H1 (cell line): ENCODE results near the gene KRTAP3-1. TPM values are rescaled to one million over a fixed set of nuclear protein-coding genes. Genes with fewer than 3 reads are reported as not detected.

Experiments
- CTCF ChIA-PET: fragments of 300-600 bp; sonication (Branson Sonifier 250); formaldehyde crosslinking; loops from one replicate; lab custom pipeline; 2021; ENCODE audit not compliant: partially characterized antibody; lab: Charles Lee
- POLR2A ChIA-PET: fragments of 300-600 bp; sonication (Branson Sonifier 250); formaldehyde crosslinking; loops from one replicate; lab custom pipeline; 2021; ENCODE audit warnings: inconsistent platforms; ENCODE audit not compliant: partially characterized antibody; lab: Charles Lee
- DNase-seq, 2 experiments: peaks; one replicate each; pipeline versions ENCODE4 v3.0.0 to v3.0.0-alpha.2; 2010 to 2022; ENCODE audit warnings: low spot score in 2 of 2, low read depth in 1 of 2, mixed read lengths in 1 of 2
- FAIRE-seq: peaks from 2 replicates; lab custom pipeline; 2011; peaks lifted over from hg19 to GRCh38; lab: Jason Lieb, UNC
- H2AFZ ChIP-seq: 2 replicates; pipeline ENCODE4 v1.8.1; 2012; ENCODE audit warnings: low read length, inconsistent platforms
- H2AK5ac ChIP-seq: 2 replicates; pipeline ENCODE4 v1.6.1; 2013; ENCODE audit warnings: low read depth, low read length
- H2BK120ac ChIP-seq: replicated peaks from 2 replicates; pipeline ENCODE3; 2013; ENCODE audit warnings: low read depth, low read length, inconsistent platforms
- H2BK12ac ChIP-seq: 2 replicates; pipeline ENCODE4 v1.6.1; 2013; ENCODE audit warnings: low read depth, low read length
- H2BK15ac ChIP-seq: 2 replicates; pipeline ENCODE4 v1.6.1; 2013; ENCODE audit warnings: low read length
- H2BK20ac ChIP-seq: 2 replicates; pipeline ENCODE4 v1.6.1; 2013; ENCODE audit warnings: low read length
- H2BK5ac ChIP-seq: 2 replicates; pipeline ENCODE4 v1.6.1; 2013; ENCODE audit warnings: low read depth, low read length
- H3K14ac ChIP-seq: 2 replicates; pipeline ENCODE4 v1.6.1; 2013; ENCODE audit warnings: inconsistent platforms; ENCODE audit not compliant: insufficient read length
- H3K18ac ChIP-seq: 2 replicates; pipeline ENCODE4 v1.6.1; 2013; ENCODE audit warnings: low read length; ENCODE audit errors: extremely low read depth
- H3K23ac ChIP-seq: 2 replicates; pipeline ENCODE4 v1.6.1; 2013; ENCODE audit warnings: inconsistent platforms; ENCODE audit not compliant: insufficient read length
- H3K23me2 ChIP-seq: 2 replicates; pipeline ENCODE4 v1.6.1; 2013; ENCODE audit warnings: low read depth, low read length
- H3K27ac ChIP-seq: 2 replicates; pipeline ENCODE4 v1.6.1; 2011; ENCODE audit warnings: low read depth, low read length, inconsistent platforms
- H3K27me3 ChIP-seq, 4 experiments: replicated peaks in 1 of 4; 1 replicate in 1 of 4; 2 replicates in 3 of 4; pipeline versions ENCODE4 v1.6.1 to v1.8.1; 2011 to 2013; ENCODE audit warnings: low read length in 3 of 4, mild to moderate bottlenecking in 3 of 4, inconsistent platforms in 2 of 4, mixed read lengths in 2 of 4, moderate library complexity in 1 of 4; ENCODE audit not compliant: control insufficient read depth in 3 of 4, insufficient read depth in 3 of 4; ENCODE audit errors: extremely low read depth in 1 of 4
- H3K36me3 ChIP-seq, 4 experiments: 2 replicates each; pipeline versions ENCODE4 v1.6.1 to v1.8.1; 2011 to 2013; ENCODE audit warnings: mild to moderate bottlenecking in 4 of 4, low read length in 3 of 4, moderate library complexity in 2 of 4, control low read depth in 1 of 4, inconsistent platforms in 1 of 4; ENCODE audit not compliant: insufficient read depth in 4 of 4, control insufficient read depth in 2 of 4
- H3K4ac ChIP-seq: replicated peaks from 2 replicates; pipeline ENCODE3; 2013; ENCODE audit warnings: low read length, low read depth, mixed read lengths, inconsistent platforms; ENCODE audit not compliant: insufficient read length
- H3K4me1 ChIP-seq, 4 experiments: replicated peaks in 1 of 4; 1 replicate in 1 of 4; 2 replicates in 3 of 4; pipeline versions ENCODE4 v1.6.1 to v1.8.1; 2011 to 2013; ENCODE audit warnings: low read length in 3 of 4, inconsistent platforms in 2 of 4, mixed read lengths in 1 of 4; ENCODE audit not compliant: insufficient read depth in 4 of 4, control insufficient read depth in 3 of 4
- H3K4me2 ChIP-seq, 2 experiments: 2 replicates each; pipeline versions ENCODE4 v1.6.1 to v1.8.1; 2011 to 2013; ENCODE audit warnings: low read depth in 2 of 2, low read length in 2 of 2, control low read depth in 1 of 2, inconsistent platforms in 1 of 2, mild to moderate bottlenecking in 1 of 2; ENCODE audit not compliant: insufficient read depth in 1 of 2
- H3K4me3 ChIP-seq, 4 experiments: fragments of 200-600, 300-600 bp in 1 of 4; sonication (generic), shearing (Covaris generic), sonication (Bioruptor Twin) in 1 of 4; 2 replicates each; pipeline versions ENCODE4 v1.5.1 to v1.8.1; 2011 to 2016; ENCODE audit warnings: low read length in 4 of 4, low read depth in 3 of 4, control low read depth in 2 of 4, inconsistent platforms in 2 of 4, mild to moderate bottlenecking in 2 of 4, mixed read lengths in 1 of 4, moderate library complexity in 1 of 4; ENCODE audit not compliant: insufficient read depth in 2 of 4; ENCODE audit errors: extremely low read depth in 1 of 4
- H3K56ac ChIP-seq: replicated peaks from 2 replicates; pipeline ENCODE3; 2013; ENCODE audit warnings: low read depth, mild to moderate bottlenecking, mixed read lengths, low read length, inconsistent platforms; ENCODE audit not compliant: insufficient read length
- H3K79me1 ChIP-seq: 2 replicates; pipeline ENCODE4 v1.6.1; 2013; ENCODE audit warnings: low read depth, low read length, control low read depth
- H3K79me2 ChIP-seq, 2 experiments: 2 replicates each; pipeline versions ENCODE4 v1.6.1 to v1.8.1; 2012 to 2013; ENCODE audit warnings: low read length in 2 of 2, mild to moderate bottlenecking in 2 of 2, inconsistent platforms in 1 of 2; ENCODE audit not compliant: insufficient read depth in 2 of 2, control insufficient read depth in 1 of 2
- H3K9ac ChIP-seq, 4 experiments: replicated peaks in 1 of 4; 1 replicate in 1 of 4; 2 replicates in 3 of 4; pipeline versions ENCODE4 v1.6.1 to v1.8.1; 2011 to 2013; ENCODE audit warnings: low read depth in 3 of 4, low read length in 3 of 4, control low read depth in 2 of 4, mild to moderate bottlenecking in 2 of 4, moderate library complexity in 2 of 4, inconsistent platforms in 1 of 4; ENCODE audit errors: extremely low read depth in 1 of 4
- H3K9me3 ChIP-seq, 2 experiments: 2 replicates each; pipeline versions ENCODE4 v1.6.1 to v1.8.1; 2012 to 2013; ENCODE audit warnings: mild to moderate bottlenecking in 2 of 2, moderate library complexity in 2 of 2, control low read depth in 1 of 2, inconsistent platforms in 1 of 2, low read depth in 1 of 2, low read length in 1 of 2, mixed read lengths in 1 of 2; ENCODE audit not compliant: insufficient read depth in 2 of 2
- H4K20me1 ChIP-seq, 2 experiments: replicated peaks in 1 of 2; 2 replicates each; pipeline versions ENCODE3 to v1.8.1; 2011 to 2013; ENCODE audit warnings: inconsistent platforms in 2 of 2, low read length in 2 of 2, mild to moderate bottlenecking in 1 of 2; ENCODE audit not compliant: insufficient read depth in 2 of 2, control insufficient read depth in 1 of 2
- H4K5ac ChIP-seq: 2 replicates; pipeline ENCODE4 v1.6.1; 2013; ENCODE audit warnings: low read length, low read depth, mixed read lengths, inconsistent platforms; ENCODE audit not compliant: insufficient read length
- H4K8ac ChIP-seq: 2 replicates; pipeline ENCODE4 v1.8.0; 2013; ENCODE audit warnings: mild to moderate bottlenecking, moderate library complexity, low read length, inconsistent platforms; ENCODE audit not compliant: insufficient read depth; ENCODE audit errors: extremely low read depth
- H4K91ac ChIP-seq: replicated peaks from 2 replicates; pipeline ENCODE3; 2013; ENCODE audit warnings: low read length, mixed read lengths, inconsistent platforms; ENCODE audit not compliant: insufficient read length
- BACH1 ChIP-seq: IDR thresholded peaks from 2 replicates; pipeline ENCODE4 v1.6.1; 2012; ENCODE audit warnings: low read length, improper control_type of control experiment
- BCL11A ChIP-seq, 2 experiments: IDR thresholded peaks; one replicate each; pipeline ENCODE4 v1.6.1; 2011; ENCODE audit warnings: low read depth in 2 of 2, low read length in 2 of 2, mild to moderate bottlenecking in 2 of 2
- BRCA1 ChIP-seq: IDR thresholded peaks from 2 replicates; pipeline ENCODE4 v1.6.1; 2012; ENCODE audit warnings: low read depth, low read length, improper control_type of control experiment
- CBX8 ChIP-seq: fragments of 300-800, 300-1000 bp; sonication (generic); IDR thresholded peaks from 2 replicates; pipeline ENCODE4 v1.7.1; 2016; ENCODE audit warnings: low read depth, low read length, borderline replicate concordance
- EZH2 ChIP-seq: fragments of 200-600 bp; sonication (generic); IDR thresholded peaks from 2 replicates; pipeline ENCODE4 v1.7.1; 2012; ENCODE audit warnings: low read depth, mild to moderate bottlenecking, moderate library complexity, low read length, inconsistent platforms; ENCODE audit not compliant: severe bottlenecking
- JUND ChIP-seq: IDR thresholded peaks from 2 replicates; pipeline ENCODE4 v1.6.1; 2011; ENCODE audit warnings: mild to moderate bottlenecking, improper control_type of control experiment, low read length
- KDM1A ChIP-seq: fragments of 200-600, 300-600 bp; sonication (generic); IDR thresholded peaks from 2 replicates; pipeline ENCODE4 v1.7.1; 2016; ENCODE audit warnings: mild to moderate bottlenecking, low read length, borderline replicate concordance
- NANOG ChIP-seq: IDR thresholded peaks from 2 replicates; pipeline ENCODE4 v1.6.1; 2011; ENCODE audit warnings: low read length, low read depth, mild to moderate bottlenecking, inconsistent platforms; ENCODE audit not compliant: insufficient read depth, poor library complexity, severe bottlenecking
- RAD21 ChIP-seq, 2 experiments: IDR thresholded peaks in 1 of 2; conservative IDR thresholded peaks in 1 of 2; 2 replicates each; pipeline ENCODE4 v1.6.1; 2011; ENCODE audit warnings: low read depth in 2 of 2, low read length in 2 of 2, improper control_type of control experiment in 1 of 2, inconsistent platforms in 1 of 2, mild to moderate bottlenecking in 1 of 2, moderate library complexity in 1 of 2
- RBBP5 ChIP-seq: IDR thresholded peaks from 2 replicates; pipeline ENCODE4 v1.7.1; 2012; ENCODE audit warnings: low read depth, mild to moderate bottlenecking, inconsistent platforms, low read length, moderate library complexity, borderline replicate concordance
- SIRT6 ChIP-seq: IDR thresholded peaks from one replicate; pipeline ENCODE4 v1.7.1; 2012; ENCODE audit warnings: low read length, inconsistent platforms
- SP4 ChIP-seq: IDR thresholded peaks from 2 replicates; pipeline ENCODE4 v1.6.1; 2012; ENCODE audit warnings: low read length, inconsistent platforms
- SRF ChIP-seq: IDR thresholded peaks from 2 replicates; pipeline ENCODE4 v1.6.1; 2011; ENCODE audit warnings: mild to moderate bottlenecking, low read depth, low read length, moderate library complexity
- TCF12 ChIP-seq: IDR thresholded peaks from 2 replicates; pipeline ENCODE4 v1.6.1; 2011; ENCODE audit warnings: low read depth, mild to moderate bottlenecking, low read length
- WGBS, 2 experiments: shearing (Covaris generic) in 1 of 2; methylation state at CpG; one replicate each; pipeline versions ENCODE4 v1.1.6 to v1.1.7; 2013 to 2015; ENCODE audit warnings: low lambda C conversion rate in 2 of 2, mixed read lengths in 2 of 2, inconsistent platforms in 1 of 2, low coverage in 1 of 2, missing lambda C conversion rate in 1 of 2; ENCODE audit not compliant: insufficient replicate concordance in 2 of 2, insufficient coverage in 1 of 2, insufficient read length in 1 of 2; ENCODE audit errors: extremely low coverage in 1 of 2, missing lambda C conversion rate in 1 of 2; 5-methylcytosine and 5-hydroxymethylcytosine counted together
- polyA plus RNA-seq, 7 experiments: library from polyadenylated mRNA; depleted of rRNA in 3 of 7; stranded (reverse) in 5 of 7; unstranded in 2 of 7; fragments of >200 nt in 5 of 7; fragments of 200-250 nt in 2 of 7; gene quantifications; 1 replicate in 5 of 7; 2 replicates in 1 of 7; 4 replicates in 1 of 7; pipeline versions ENCODE4 v1.2.1 to v1.2.3, GENCODE V29; 2011 to 2013; ENCODE audit warnings: missing spikeins in 2 of 7, mixed read lengths in 2 of 7
- total RNA-seq: library from RNA; stranded (reverse); fragmentation: NEBNext Ultra II Directional; extraction: Animal tissue kit (Norgen Biotek cat#: 25700); gene quantifications from 2 replicates; pipeline ENCODE4 v1.2.1, GENCODE V29; 2021

KRTAP3-1 gene
- total and polyA plus RNA-seq, 2 of the 8 experiments (the other 6 are each of a cell fraction or from before 2014, with no cell fraction given) = not detected

DNA sequence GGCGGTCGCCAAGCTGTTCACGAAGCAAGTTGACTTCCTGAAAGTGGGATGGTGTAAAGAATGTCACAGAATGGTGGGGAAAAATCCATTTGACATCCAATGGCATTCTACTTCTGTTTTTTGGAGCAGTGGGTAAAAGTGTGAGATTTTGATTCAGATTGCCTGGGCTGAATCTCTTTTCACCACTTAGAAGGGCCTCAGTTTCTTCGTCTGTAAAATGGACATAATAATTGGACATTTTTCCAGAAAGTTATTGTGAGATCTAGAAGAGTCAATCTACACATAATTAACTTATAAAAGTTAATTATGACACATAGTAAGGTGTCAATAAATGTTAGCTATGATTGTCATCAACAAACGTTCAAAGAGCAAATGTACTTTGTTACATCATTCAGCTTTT lies 27.8 kb downstream of the KRTAP3-1 start:
- peak overlapping the region; percentile 74 for H3K4ac ChIP-seq
- H3K4me3 ChIP-seq = no peak overlapping the region
- H3K18ac ChIP-seq = no peak overlapping the region
- H2BK5ac ChIP-seq = no peak overlapping the region
- no peak overlapping the region for H3K14ac ChIP-seq
- WGBS, 2 experiments = 98% methylated on average over 5 of the region's 5 CpGs; no CpG with 5 or more reads in 1 of the 2 experiments
- H3K56ac ChIP-seq = no peak overlapping the region
- no peaks in the 10 kb centered on the region for H3K27me3 ChIP-seq
- no peak overlapping the region for H4K91ac ChIP-seq
- no peak overlapping the region for H2BK120ac ChIP-seq
- no peaks in the 10 kb centered on the region for H3K9me3 ChIP-seq
- no peaks in the 10 kb centered on the region for H3K79me1 ChIP-seq
- no peak overlapping the region for H2BK15ac ChIP-seq
- H3K4me2 ChIP-seq = no peak overlapping the region
- DNase-seq (no peak), FAIRE-seq (no peak)
- H3K23me2 ChIP-seq = no peaks in the 10 kb centered on the region
- H2AFZ ChIP-seq = no peak overlapping the region
- H3K79me2 ChIP-seq = no peaks in the 10 kb centered on the region
- H3K23ac ChIP-seq = no peak overlapping the region
- H2BK12ac ChIP-seq = no peak overlapping the region
- H2BK20ac ChIP-seq = no peak overlapping the region
- no peak overlapping the region for H2AK5ac ChIP-seq
- no peak overlapping the region for H3K9ac ChIP-seq
- ChIA-PET POLR2A (no interaction called here), CTCF (interaction anchor here (0.8 to 5.4 kb wide), 4 partner anchors 18 to 342 kb away, joined by 3 to 34 read pairs (median 4); no protein-coding TSS in a partner anchor)
- no peak overlapping the region for H3K27ac ChIP-seq
- no peak overlapping the region for H4K8ac ChIP-seq
- no peak for TF ChIP-seq RBBP5
- TF ChIP-seq SP4 = no peak
- TF ChIP-seq RAD21 (IDR thresholded peaks at IDR 0.05 in 1 of 2, conservative IDR thresholded peaks at IDR 0.05 in 1 of 2; ENCODE audit: low read depth in 2 of 2, low read length in 2 of 2) = no peak
- TF ChIP-seq BRCA1 = no peak
- no peak for TF ChIP-seq SIRT6
- no peak for TF ChIP-seq JUND
- no peak for TF ChIP-seq BACH1
- TF ChIP-seq EZH2 = no peak
- TF ChIP-seq NANOG = no peak
- no peak for TF ChIP-seq SRF
- TF ChIP-seq KDM1A = no peak
- TF ChIP-seq CBX8 = no peak
- no peak for TF ChIP-seq TCF12
- no peak for TF ChIP-seq BCL11A (IDR thresholded peaks at IDR 0.05; ENCODE audit: low read depth in 2 of 2, low read length in 2 of 2)
- no peak overlapping the region for H4K5ac ChIP-seq
- H3K4me1 ChIP-seq = peaks cover 3 to 8% (median 6%) of the 10 kb centered on the region in 4 experiments; a peak in 4 of 7 replicates
- H4K20me1 ChIP-seq = no peaks in the 10 kb centered on the region
- no peaks in the 10 kb centered on the region for H3K36me3 ChIP-seq
